Peyer's patch (tissue), 4 donors: ENCODE measurements around the gene CDKAL1.

Experiments used
- CTCF ChIP-seq, 6 experiments: fragments of 450-650 bp in 4 of 6; fragments of 200-600 bp in 2 of 6; sonication (generic) in 1 of 6; IDR thresholded peaks; one replicate each; pipeline ENCODE4 v1.5.1; 2017 to 2019; ENCODE audit warnings: antibody characterized with exemption in 6 of 6, mild to moderate bottlenecking in 3 of 6, moderate library complexity in 1 of 6
- POLR2A ChIP-seq, 2 donors: fragments of 450-650 bp; IDR thresholded peaks; one replicate each; pipeline ENCODE4 v1.5.1; 2017; ENCODE audit warnings: antibody characterized with exemption in 2 of 2, mild to moderate bottlenecking in 2 of 2, moderate library complexity in 2 of 2

- TF ChIP-seq CTCF (IDR thresholded peaks at IDR 0.05) (no peak), POLR2A (IDR thresholded peaks at IDR 0.05) (no peak)
These were observed 172.8 kb downstream of the CDKAL1 start for GRCh38 chr6:20706939-20707485.
